GM19467 (cell line): ENCODE measurements around the gene LHX6.

Experiments used
- ATAC-seq: cut with Tn5 transposase; IDR thresholded peaks from one replicate; pipeline ENCODE4 v1.9.1; 2021; ENCODE audit warnings: mild to moderate bottlenecking, moderate library complexity; ENCODE audit not compliant: unreplicated experiment

LHX6 gene

DNA sequence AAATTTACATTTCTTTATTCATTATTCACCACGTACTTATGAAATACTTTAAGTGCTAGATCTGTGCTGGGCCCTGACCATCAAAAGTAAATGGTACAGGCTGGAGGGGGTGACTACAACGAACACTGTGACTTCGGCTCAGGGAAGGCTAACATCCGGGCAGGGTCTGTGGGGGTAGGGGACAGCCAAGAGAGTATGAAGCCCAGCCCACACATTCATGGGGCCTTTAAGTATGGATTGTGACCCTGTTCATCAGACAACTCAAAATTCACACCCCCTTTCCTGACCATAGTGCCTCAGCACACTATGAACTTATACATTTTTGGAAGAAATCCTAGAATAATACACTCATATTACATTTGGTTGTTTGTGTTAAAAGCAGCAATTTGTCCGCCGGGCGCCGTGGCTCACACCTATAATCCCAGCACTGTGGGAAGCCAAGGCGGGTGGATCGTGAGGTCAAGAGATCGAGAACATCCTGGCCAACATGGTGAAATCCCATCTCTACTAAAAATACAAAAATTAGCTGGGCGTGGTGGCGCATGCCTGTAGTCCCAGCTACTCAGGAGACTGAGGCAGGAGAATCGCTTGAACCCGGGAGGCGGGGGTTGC lies 35.7 kb downstream of the LHX6 start:
- ATAC-seq = no peak

- ATAC-seq = no peak
These were observed 36.4 kb downstream of the LHX6 start for GRCh38 chr9:122192261-122192875.

GRCh38 chr9:122191584-122191983 lies 37.2 kb downstream of the LHX6 start:
- ATAC-seq = no peak

DNA sequence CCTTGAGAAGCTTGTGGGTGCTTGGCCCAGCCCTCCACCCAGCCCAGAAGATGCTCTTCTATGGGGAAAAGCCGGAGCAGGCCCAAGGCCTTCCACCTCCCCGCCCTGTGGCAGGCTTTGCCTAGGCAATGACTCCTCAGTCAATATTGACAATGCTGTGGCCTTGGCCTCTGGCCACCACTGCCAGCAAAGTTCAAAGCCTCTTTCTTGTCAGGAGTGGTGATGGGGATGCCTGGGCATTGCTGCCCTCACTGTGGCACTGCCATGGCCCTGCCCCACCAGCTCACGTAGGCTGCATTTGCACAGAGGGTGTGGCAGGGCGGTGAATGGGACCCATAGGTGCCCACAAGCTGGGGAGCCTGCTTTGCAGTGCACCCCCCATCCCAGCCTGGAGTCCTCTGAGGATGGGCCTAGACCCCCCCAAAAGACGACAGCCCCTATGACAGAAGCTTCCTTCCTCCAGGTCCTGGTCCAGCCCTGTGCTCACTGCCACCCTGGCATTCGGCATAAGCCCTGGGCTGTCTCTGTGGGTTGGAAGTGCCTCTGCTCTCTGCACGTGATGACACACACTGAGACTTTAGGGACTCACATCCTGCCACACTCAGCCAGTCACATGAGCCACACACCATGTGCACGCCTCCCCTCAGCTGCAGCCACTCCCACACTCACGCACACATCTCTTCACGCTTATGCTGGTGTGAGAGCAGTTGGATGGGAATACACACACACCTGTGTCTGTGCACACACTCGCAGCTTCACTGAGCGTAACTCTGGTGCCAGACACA lies 38.0 kb downstream of the LHX6 start:
- no peak for ATAC-seq

- no peak for ATAC-seq
These were observed 40.4 kb downstream of the LHX6 start for GRCh38 chr9:122188369-122188768.

DNA sequence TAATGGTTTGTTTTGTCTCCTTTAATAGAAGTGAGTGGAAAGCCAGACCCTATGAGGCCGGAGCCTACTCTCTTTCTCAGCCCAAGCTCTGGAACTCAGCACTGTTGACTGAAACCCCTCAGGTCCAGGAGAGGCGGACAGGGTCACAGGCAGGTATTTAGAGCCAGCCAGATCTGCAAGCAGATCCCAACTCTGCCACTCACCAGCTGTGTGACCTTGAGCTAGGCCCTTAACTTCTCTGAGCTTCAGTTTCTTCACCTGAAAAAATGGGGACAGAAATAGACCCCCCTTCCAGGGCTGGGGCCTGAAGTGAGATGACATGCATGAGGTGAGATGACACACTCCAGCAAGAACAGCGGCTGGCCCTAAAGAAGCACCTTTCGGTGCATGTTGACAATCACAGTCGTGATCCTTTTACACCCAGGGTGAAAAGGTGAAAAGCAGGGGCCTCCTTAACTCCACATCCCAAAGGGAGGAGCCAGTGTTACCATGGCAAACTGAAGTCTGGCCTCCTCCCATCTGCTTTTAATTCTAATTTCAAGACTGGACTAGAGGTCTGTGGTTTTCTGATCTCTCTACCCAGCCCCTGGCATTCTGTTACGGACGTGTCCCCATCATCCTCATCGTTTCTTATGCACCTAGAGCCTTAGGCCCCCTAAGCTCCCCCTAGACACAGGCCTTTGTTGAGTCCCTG lies 41.8 kb downstream of the LHX6 start:
- no peak for ATAC-seq

DNA sequence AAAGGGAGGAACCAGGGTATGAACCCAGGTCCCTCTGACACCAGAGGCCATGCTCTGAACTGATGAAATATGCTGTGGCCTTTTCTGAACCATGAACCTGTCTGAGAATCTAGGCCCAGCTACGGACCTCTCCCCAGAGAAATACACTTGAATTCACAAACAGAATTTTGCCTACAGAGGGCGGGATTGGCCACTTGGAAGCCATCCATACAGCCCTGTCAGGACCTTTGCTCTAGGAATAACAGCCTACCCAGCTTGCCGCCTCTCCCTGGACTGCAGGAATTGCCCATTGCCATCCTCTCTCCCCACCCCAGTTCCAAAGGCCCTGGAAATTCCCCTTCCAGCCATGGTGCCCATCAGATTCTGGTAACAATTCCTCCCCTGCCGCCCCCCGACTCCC lies 42.5 kb downstream of the LHX6 start:
- no peak for ATAC-seq

DNA sequence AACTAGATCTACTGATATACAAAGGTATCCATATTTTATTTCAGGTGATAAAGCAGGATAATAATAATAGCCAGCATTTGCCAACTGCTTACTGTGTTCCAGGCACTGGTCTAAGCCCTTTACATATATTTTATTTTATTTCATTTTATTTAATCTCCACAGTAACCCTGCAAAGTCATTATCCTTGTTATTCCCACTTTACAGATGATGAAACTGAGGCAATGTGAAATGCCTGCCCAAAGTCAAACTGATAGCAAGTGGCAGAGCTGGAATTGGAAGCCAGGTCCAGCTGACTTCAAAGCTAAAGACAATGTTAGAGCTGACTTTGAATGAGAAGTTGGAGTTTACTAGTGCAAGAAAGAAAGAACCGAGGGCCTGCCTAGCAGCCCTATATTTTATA lies 44.2 kb downstream of the LHX6 start:
- no peak for ATAC-seq

DNA sequence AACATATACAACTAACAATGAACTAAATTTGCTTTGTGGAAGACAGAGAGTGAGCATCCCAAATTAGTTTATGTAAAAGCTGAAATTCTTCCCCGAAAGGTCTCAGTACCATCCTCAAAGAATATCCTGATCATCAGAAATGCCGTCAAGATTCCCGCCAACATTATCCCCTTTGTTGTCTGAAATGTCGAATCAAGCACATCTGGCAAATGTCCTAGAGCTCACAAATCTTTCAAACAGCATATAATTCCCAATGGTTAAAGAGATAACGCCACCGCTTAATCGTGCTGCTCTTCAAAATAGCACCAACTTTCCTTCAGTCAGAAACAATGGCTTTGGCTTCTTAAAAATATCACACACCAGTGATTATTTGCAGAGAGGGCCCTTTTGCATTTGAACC lies 45.3 kb downstream of the LHX6 start:
- ATAC-seq = no peak

GRCh38 chr9:122180633-122181032 lies 48.1 kb downstream of the LHX6 start:
- no peak for ATAC-seq

DNA sequence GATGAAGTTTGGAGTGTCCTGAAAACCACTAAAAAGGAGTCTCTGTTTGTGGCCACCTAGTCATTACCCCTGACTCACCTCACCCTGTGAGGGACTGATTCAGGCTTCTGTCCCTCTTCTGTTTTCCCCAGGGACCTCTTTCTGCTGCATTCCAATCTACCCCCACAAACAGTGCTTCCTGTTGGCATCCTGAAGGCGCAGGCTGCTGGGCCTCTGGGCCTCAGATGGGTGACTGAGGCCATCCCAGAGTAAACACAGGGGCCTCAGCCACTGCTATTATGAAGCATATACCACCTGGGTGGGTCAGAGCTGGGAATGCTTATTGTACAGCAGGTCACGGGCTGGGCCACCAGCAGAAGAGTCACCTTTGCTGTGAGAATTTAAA lies 49.1 kb downstream of the LHX6 start:
- ATAC-seq = no peak

DNA sequence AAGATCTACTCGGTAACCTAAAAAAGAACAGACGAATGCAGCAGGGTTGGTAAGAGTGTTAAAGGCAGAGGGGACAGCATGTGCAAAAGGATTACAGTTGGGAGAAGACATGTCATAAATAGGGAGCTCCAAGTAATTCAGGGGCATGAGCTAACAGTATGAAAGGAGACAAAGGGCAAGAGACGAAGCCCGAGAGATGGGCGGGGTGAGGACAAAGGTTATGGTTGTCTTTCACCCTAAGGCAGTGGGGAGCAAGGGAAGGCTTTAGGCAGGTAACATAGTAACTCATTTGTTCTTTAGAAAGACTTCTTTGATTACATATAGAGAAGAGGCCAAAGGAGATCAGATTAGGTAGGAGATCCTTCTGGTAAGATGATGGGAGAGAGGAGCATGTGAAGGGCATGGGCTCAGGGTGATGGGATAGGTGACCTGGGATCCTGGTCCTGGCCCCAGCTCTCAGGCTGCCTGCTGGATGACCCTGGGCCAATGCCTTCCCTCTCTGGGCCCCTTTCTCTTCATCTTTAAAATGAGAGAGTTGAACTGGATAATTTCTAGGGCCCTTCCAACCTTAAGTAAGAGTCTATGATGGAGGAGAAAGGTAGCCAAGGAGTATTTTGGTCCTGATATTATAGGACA lies 49.6 kb downstream of the LHX6 start:
- no peak for ATAC-seq

DNA sequence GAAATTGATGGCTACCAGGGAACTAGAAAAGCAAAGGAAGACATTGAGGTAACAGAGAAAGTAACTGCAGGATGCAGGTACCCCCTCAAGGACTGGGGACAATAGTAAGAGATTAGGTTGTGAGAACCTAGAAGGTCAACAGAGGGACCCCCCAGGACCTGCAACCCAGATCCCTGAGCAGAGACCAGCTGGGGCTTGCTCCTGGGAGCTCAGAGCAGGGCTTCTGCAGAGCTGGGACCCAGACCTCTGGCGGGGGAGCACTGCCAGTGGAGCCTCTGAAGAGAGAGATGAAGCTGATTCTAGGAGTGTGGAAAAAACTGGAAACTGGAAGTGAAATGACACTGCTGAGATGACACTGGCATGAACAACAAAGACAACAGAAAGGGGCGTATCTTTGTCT lies 51.8 kb downstream of the LHX6 start:
- ATAC-seq = no peak

DNA sequence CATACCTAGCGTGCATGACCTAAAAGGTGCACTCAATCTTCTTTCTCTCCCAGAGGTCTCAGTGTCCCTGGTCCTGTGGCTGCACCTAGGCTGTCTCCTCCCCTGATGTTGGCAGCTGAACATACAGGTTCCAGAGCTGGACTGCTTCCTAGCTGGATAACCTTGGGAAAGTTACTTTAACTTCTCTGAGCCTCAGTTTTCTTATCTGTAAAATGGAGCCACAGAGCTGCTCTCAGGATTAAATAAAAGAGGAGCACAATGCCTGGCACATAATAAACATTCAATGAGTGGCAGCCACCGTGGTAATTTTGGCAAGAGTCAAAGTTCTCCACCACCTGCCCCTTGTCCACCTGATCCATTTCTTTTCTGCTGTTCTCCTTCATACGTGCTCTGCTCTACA lies 55.1 kb downstream of the LHX6 start:
- ATAC-seq = no peak

- ATAC-seq = no peak
These were observed 56.6 kb downstream of the LHX6 start for GRCh38 chr9:122172131-122172530.

- no peak for ATAC-seq
These were observed 60.4 kb downstream of the LHX6 start for GRCh38 chr9:122168356-122168755.

GRCh38 chr9:122164286-122164685 lies 64.5 kb downstream of the LHX6 start:
- no peak for ATAC-seq

DNA sequence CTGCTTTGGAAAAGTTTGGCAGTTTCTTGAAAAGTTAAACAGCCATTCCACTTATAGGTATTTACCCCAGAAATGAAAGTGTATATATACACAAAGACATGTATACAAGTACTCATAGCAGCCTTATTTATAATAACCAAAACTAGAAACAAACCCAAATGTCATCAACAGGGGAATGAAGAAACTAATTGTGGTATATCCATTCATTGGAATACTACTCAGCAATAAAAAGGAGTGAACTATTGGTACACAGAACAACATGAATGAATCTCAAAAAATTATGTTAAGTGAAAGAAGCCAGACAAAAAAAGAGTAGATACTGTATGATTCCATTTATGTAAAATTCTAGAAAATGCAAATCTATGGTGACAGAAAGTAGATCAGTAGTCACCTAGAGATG lies 66.3 kb downstream of the LHX6 start:
- ATAC-seq = no peak

DNA sequence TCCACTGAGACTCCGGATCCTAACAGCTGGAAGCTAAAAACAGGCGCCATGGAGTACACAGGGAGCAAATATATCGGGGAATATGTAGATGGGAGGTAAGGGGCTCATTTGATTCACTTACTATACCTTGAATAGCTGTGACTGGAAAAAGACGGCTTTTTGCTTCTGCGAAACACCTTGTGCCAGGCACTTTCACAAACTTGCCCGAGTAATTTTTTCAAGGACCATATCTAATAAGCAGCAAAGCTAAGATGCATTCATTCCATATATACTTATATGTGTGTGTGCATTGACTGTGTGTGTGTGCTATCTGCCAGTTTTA lies 68.9 kb downstream of the LHX6 start:
- no peak for ATAC-seq

- ATAC-seq = peak; percentile 97
These were observed 69.5 kb downstream of the LHX6 start, which contains the start of the genes MORN5 and NDUFA8 for GRCh38 chr9:122159026-122159924. MORN5 (plus strand) TSS chr9:122159908; CDS start chr9:122159973, 65 bp downstream. NDUFA8 (minus strand) TSS chr9:122159779; CDS start chr9:122159677, 102 bp downstream.
